Endothelial cell of hepatic sinusoid (primary cell): ENCODE results near the gene SLC17A9.
"Not testable (repeated sequence)": the region's sequence is repeated elsewhere in the genome, so short reads cannot be mapped to it uniquely, and the experiment has no call there.

Source experiments
- in situ Hi-C: cut with HindIII; loops from 2 replicates; pipeline ENCODE4 v1.10.0; 2017; ENCODE audit warnings: low sequenced_read_pairs

SLC17A9 gene

DNA sequence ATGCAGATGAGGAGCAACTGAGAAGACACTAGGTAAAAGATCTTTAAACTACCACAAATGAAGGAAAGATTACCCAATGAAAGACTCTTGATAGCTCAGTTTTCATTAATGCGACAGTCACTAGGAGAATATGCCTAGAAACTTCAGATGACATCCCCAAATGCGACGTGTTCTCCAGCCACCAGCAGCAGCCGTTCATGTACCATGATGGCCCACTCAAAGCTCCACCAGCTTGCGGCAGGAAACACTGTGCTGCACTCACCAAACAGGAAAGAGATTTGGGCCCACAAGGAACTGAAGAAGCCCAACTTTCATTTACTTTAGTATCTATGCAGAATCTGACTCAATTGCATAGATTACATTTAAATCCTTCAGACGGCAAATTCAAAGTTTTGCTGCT is 33.7 kb upstream of the SLC17A9 start:
- in situ Hi-C loops, result loop anchor here (10.0 kb wide), 1 partner anchor 64 kb away; no protein-coding TSS in a partner anchor

DNA sequence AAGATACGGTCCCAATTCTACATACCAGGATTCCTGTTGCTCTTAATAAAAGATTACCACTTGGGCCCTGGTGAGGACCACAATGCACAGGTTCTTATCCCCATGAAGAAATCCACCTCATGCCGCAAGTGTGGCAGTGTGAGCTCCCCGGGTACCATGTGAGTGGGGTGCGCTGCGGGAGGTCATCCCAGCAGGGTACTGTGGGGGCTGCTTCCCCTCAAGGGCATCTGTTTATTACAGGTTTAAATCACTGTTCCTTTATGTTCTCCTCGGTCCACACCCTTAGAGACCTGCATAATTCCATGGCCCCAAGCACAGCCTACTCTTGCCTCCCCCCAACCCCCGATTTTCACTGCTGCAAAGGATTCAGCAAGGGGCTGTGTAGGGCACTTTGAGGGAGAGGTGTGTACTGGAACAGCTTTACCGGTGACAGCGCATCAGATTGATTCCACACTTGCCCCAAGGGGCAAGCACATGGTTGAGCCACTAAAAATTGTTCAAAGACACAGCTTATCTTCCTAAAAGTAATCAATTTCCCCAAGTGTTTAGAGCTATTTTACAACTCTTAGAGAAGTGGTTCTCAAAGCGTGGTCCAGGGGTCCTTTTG is 32.4 kb upstream of the SLC17A9 start:
- in situ Hi-C loops, result no loop called here

DNA sequence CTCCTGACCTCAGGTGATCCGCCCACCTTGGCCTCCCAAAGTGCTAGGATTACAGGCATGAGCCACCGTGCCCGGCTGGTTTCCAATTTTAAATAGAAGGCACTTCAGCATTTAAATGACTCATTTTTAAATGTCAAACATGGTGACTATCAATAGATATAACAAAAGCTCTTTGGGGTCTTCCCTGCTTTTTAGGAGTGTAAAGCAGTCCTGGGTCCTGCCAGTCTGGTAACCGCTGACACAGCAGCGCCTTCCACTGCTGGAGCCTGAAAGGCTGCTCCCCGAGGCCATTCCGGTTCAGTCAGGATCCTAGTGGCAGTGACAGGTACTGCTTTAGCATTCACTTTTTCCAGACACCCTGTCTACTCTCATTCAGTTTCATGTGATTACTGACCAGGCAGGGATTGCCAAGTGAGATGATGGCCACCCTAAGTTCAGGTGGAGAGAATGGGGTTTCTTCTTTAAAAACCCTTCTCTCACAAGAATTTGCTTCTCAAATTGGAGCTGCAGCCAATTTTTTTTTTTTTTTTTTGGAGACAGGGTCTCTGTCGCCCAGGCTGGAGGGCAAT is 31.3 kb upstream of the SLC17A9 start:
- in situ Hi-C loops, result no loop called here

DNA sequence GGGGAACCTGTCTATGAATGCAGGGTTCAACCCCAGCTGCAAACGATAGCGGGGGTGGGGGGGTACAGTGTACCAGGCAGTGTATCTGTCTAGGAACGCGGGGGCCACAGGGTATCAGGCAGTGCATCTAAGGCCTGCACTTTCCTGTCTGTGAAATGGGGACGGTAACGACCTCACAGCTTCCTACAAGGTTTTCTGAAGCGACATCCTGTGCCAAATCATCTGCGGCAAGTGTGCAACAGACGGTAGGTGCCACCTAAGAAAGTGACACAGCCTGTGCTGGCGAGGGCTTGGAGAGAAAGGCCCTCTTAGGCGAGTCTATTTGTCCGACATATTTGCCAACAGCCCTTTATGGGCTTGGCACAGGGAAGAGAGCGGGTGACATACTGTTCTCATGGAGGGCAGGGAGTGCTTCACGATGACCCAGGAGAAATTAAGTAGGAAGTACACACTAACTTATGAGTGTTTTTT is 30.0 kb upstream of the SLC17A9 start:
- in situ Hi-C loops, result no loop called here

DNA sequence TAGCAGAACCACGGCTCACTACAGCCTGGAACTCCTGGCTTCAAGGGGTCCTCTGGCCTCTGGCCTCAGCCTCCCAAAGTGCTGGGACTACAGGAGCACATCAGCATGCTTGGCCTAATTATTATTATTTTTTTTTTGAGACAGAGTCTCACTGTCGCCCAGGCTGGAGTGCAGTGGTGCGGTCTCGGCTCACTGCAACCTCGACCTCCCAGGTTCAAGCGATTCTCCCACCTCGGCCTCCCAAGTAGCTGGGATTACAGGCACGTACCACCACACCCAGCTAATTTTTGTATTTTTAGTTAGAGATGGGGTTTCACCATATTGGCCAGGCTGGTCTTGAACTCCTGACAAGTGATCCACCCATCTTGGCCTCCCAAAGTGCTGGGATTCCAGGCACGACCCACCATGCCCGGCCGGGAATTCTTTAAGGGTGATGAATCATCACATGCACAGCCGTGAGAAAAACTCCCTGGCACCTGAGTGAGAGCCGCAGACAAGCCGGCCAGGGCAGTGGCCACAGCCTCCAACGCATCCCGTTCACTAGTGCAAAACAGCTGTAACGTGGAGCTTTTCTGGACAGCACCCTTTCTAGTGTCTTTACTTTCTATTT is 29.3 kb upstream of the SLC17A9 start:
- in situ Hi-C loops, result not testable (repeated sequence)

DNA sequence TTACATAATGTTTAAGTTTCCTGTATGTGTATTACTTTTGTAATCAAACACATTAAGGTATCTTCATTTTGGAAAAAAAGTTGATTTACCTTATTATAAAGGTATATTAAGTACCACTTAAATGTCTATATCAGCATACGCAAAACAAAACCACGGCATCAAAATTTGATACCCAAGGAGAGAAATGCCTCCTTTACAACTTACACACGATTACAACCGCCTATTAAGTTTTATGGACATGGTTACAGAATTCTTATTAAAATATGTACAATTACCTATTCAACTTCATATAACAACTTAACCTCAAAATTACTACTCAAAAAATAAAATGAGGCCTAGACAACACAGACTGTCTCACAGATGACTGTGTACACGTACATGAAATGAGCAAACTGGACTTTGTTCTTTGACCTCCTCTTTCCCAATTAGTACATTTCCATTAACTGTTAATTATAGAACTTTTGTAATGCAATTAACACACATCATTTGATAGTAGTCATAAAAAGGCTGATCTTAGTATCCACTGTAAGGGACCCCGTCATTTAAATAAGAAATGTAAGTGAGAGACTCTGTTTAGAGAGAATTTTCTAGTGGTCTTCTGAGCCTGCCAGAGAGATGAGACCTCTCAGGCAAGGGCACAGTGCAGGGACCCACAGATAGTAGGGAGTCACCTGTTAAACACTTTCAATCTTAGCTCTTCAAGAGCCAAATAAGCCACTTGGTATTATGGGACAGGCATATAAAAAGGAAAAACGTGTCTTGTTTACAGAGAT is 28.7 kb upstream of the SLC17A9 start:
- in situ Hi-C loops, result no loop called here

DNA sequence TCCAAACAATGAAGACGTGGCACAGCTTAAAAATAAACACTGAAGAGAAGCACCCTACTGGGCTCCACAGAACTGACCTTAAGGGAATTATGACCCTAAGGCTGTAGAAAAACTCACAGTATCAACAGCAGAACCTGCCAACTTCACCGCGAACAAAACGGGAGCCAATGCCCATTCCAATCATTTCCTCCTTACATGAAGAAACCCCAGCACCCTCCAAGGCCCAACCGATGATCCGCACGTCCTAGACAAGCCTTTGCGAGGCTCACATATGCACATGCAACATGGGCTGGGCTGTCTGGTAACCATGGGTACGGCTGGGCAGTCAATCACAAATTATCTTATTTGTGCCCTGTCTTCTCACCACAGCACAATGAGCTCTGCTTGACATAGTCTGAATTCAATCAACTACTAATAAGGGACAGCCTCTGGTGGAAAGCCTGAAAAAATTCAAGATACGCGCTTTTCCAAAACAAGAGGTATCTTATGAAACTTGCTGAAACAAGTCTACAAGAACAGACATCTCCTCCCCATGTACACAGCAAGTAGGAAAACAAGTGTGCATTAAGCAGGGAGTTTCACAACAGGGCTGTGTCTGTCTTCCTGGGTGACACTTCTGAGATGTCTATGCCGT is 27.9 kb upstream of the SLC17A9 start:
- in situ Hi-C loops, result loop anchor here (25.0 kb wide), 1 partner anchor 288 kb away; the partner anchor contains the start of gene YTHDF1

DNA sequence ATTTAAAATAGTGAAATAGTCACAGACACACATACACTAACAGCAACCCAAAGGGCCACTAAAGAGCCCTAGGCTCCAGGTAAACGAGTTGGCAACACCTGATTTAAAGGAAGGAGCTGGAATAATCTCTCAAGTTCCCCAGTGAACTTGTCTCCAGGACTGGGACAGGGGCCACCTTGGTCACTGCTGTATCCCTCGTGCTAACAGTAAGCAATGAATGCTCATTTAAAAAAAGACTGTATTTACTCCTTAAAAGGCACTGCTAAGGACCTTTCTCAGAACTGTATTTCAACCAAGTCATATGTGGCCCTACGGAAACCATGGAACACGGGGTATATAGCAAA is 27.5 kb upstream of the SLC17A9 start:
- in situ Hi-C loops, result loop anchor here (25.0 kb wide), 1 partner anchor 287 kb away; the partner anchor contains the start of gene YTHDF1

DNA sequence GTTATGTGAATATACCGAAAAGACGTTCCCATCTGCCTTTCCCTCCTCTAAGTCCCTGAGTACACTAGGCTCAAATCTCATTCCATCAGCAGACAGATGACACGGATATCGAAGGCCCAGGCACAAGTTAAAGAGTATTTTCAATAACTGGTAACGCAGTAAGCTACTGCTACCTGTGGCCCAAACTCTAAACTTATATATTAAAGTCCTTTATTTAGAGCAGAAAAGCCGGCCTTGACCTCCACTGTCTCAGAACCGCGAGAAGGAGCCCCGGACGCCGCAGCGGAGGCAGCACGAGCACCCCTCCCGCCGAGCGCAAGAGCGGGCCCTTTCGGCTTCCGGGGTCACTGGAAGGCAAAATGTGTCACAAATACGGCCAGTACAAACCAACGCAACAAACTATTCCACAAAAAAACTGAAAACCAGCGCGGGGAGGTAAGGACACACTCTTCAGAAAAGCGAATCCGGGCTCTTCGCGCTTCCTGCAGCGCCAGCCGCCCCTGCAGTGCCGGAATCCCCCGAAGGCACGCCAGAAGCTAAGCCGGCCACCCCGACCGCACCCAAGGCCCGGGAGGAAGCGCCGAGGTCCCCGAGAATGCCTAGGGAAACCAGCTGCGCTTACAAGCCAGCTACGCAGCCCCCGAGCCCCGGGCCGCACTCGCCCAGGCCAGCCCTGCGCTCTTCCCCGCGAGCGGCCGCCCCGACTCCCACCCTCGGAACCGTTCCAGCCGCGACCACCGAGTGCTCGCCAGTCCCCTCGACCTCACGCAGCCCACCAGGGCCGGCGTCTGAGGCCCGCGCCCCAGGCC is 26.9 kb upstream of the SLC17A9 start:
- in situ Hi-C loops, result loop anchor here (25.0 kb wide), 1 partner anchor 287 kb away; the partner anchor contains the start of gene YTHDF1

DNA sequence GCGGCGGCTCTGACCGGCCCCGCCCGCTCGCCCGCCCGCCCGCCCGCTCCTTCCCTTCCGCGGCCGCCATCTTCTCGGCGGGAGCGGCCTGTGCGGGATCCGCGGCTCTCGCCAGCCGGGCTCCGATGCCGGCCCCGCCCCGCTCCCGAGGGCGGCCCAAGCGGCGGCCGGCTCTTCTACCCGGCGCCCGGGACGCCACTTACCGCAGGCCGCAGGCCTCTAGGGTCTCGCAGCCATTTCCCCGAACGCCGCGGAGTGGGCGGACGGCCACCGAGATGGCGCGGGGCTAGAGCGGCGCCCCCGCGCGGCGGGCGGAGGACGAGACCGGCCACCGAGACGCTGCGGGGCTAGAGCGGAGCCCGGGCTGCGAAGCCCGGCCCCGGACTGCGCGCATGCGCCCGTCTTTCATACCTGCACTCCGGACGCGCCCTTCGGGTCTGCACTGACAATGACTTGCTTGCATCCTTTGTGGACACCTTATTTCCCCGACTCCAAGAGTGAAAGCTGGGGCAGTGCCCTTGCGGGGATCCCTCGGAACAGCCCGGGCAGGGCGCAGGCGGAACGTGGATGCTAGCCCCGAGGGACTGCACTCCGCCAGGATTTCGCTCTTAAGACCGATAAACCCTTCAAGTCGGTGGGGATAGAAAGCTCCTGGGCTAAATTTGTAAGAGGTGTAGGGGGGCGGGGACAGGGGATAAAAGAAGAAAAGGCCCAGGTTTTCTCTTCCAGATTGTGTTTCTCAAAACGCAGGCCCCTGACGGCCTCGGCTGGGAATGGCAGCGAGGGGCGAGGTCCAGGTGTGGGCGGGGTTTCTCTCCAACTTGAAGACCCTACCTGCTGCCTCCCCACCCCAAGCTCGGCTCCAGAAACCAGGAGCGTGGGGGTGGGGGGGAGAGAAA is 26.0 kb upstream of the SLC17A9 start, which contains the start of gene DIDO1:
DIDO1 (minus strand) TSS at position 277 of the 899 bp plus-strand sequence.
- in situ Hi-C loops, result loop anchor here (25.0 kb wide), 1 partner anchor 286 kb away; the partner anchor contains the start of gene YTHDF1

DNA sequence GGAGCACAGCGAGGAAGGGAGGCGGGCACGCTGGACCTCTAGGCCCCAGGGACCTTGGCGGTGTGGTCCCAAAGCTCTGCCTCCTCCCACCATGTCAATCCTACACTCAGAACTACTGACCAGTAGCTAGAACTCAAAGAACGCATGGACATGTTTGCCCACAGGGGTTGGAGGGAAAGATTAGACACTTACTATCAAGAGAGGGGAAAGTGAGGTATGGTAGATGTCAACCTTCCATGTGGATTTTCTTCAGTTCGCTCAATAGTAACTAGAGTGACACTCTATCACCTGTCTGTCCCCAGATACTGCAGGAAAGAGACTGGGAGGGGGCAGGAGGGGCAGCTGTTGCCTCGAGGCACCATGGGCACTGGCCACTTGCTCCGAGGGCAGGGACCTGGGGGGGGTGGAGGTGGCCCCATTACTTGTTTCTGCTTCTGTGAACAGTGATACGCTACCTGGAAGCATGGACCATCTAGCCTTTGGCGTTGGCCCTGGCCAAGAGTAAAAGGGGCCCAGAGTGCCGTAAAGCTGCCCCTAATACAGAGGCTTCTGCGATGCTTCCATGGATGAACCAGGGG is 25.3 kb upstream of the SLC17A9 start:
- in situ Hi-C loops, result loop anchor here (25.0 kb wide), 1 partner anchor 285 kb away; the partner anchor contains the start of gene YTHDF1

DNA sequence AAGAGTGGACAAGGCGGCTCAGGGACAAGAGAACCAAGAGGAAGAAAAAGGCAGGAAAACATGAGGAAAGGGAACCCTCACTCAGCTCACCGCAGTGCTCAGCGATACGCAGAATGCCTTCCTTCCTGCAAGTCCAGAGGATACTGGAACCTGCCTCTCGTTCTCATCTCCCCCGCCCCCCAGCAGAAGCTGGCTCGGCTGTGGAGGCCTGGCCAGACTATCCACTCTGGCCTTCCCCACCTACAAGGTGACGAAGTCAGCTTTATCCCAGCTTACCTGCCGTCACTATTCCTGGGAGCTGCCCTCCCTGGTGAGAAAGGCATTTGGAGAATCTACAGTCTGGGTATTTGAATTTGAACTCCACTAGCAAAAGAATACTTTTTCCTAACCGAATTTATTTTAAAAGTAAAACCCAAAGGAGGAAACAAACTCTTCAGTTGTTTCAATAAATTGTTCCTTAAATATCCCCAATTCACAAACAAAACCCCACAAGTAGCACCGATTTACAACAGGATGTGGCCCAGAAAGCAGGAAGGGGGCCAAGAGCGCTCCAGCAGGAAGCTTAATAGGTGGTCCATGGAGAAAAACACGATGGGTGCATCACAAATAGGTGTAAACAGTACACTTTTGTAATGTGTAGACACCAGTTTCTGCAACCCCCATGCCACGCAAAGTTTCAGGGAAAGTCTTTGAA is 24.1 kb upstream of the SLC17A9 start:
- in situ Hi-C loops, result loop anchor here (25.0 kb wide), 1 partner anchor 284 kb away; the partner anchor contains the start of gene YTHDF1

DNA sequence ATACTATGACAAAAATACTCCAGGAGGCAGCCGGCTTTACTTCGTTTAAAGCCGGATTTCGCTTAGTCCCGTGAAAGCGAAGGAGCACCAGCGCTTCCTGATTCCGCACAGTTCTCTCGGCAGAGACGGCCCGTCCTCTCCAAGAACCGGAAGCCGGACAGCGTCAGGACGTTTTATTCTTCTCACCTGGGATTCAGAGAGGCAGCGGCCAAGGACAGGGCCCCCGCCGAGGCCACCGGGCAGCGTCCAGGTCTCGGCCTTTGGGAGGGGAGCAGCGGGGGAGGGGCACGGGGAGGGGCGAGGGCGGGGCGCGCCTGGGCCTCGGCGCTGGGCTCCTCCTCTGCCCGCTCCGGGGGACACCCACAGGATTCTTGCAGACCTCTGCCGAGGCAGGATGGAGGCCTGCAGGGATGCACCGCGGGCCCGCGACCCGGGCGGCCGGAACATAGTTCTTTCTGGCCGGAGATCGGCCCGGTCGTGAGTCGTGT is 23.4 kb upstream of the SLC17A9 start:
- in situ Hi-C loops, result loop anchor here (25.0 kb wide), 1 partner anchor 283 kb away; the partner anchor contains the start of gene YTHDF1

DNA sequence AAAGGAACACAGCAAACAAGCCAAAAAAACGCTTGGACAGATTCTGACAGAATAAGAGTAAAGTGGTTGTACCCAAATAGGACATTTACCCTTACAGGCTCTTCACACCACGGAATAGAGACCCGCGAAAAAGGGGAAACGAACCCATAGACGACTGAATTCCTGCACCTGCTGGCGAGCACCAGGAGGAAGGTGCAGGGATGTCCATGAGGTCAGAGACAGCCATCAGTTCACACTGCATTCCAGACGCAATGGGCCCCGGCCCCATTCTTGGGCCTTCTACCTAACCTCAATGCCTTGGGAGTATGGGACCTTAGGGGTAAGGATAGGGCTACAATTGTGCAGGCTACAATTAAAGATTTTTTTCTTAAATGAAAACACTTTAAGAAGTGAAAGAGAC is 21.0 kb upstream of the SLC17A9 start:
- in situ Hi-C loops, result loop anchor here (25.0 kb wide), 1 partner anchor 281 kb away; the partner anchor contains the start of gene YTHDF1

DNA sequence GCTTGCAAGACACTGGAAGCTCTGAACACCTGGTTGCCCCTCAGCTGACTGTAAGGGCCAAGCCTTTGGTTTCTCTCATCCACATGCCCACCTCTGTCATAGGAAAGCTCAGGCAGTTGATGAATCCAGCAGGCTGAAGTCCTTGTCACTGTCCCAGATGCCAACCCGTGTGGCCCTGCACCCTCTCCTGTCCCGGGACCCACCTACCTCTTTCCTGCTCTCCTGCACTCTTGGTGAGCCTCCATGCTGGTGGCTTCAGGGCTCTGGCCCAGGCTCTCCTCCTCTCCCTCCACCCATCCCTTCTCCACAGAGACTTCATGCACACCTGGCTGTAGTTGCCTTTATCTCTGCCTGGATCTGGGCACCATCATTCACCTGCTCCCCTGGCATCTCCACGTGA is 18.5 kb upstream of the SLC17A9 start:
- in situ Hi-C loops, result loop anchor here (25.0 kb wide), 1 partner anchor 278 kb away; the partner anchor contains the start of gene YTHDF1

DNA sequence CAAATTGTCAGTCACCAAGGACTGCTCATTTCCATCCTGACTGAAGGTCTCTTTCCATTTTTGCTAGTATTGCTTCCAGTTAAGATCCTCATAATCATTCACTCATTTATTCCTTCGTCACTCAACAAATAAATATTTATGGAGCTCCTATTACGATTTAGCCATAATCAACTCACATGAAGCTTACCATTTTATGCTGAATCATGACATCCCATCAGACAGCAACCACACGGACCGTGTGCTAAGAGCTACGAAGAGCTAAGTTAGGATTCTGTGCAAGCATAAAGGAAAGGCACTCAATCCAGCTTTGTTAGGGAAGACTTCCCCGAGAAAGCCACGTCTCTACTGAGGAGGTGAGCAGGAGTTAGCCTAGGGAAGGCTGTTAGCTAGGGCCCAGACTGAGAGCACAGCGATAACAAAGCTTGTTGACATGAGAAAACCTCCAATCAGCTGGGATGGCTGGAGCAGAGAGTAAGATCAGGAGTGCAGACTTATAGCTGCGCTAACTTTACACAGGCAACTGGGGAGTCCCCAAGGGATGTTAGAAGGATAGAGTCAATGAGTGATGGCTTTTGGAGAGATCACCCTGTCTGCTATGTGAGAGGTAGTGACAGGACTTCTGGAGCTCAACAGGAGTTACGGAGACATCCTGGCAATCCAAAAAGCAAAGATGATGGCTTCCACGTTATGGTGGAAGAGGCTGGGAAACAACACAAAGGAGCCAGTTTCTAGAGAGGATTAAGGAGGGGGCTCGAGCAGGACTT is 17.1 kb upstream of the SLC17A9 start:
- in situ Hi-C loops, result loop anchor here (25.0 kb wide), 1 partner anchor 277 kb away; the partner anchor contains the start of gene YTHDF1
